HCT116 (cell line): ENCODE results near the gene ZNF3. TPM values are rescaled to one million over a fixed set of nuclear protein-coding genes. Genes with fewer than 3 reads are reported as not detected.

Experiments
- ATAC-seq: fragments of 200-7000 bp; cut with Tn5 transposase; 2 replicates; pipeline ENCODE4 v1.9.1; 2020; ENCODE audit warnings: mild to moderate bottlenecking, moderate library complexity
- BruUV-seq: library from RNA; stranded (reverse); fragments of 400-500 nt; replicated peaks from 2 replicates; lab custom pipeline; 2021; lab: Mats Ljungman, UMichigan
- CTCF ChIA-PET: fragments of 300-600 bp; sonication (Branson Sonifier 250); formaldehyde crosslinking; loops from one replicate; lab custom pipeline; 2021; ENCODE audit warnings: antibody characterized with exemption; lab: Charles Lee
- POLR2A ChIA-PET: fragments of 300-600, 350-600 bp; sonication (Branson Sonifier 250); formaldehyde crosslinking; loops from one replicate; lab custom pipeline; 2021; ENCODE audit warnings: antibody characterized with exemption; lab: Charles Lee
- RAD21 ChIA-PET, 2 experiments: fragments of 300-600 bp; sonication (Branson Sonifier 250); formaldehyde crosslinking; loops; one replicate each; lab custom pipeline; 2023; ENCODE audit warnings: low total read pairs in 2 of 2; ENCODE audit not compliant: uncharacterized antibody in 2 of 2, unreplicated experiment in 2 of 2, low non-redundant PET in 1 of 2; lab: Charles Lee
- DNase-seq: peaks from one replicate; pipeline ENCODE4 v3.0.0-alpha.2; 2010; ENCODE audit warnings: low read depth, low spot score
- H2AFZ ChIP-seq: fragments of 200-600 bp; shearing (Covaris generic), sonication (generic); 2 replicates; pipeline ENCODE4 v1.6.1; 2017; ENCODE audit warnings: low read depth, mixed run types, mixed read lengths, antibody characterized with exemption, low read length; ENCODE audit not compliant: poor library complexity, severe bottlenecking
- H3K27ac ChIP-seq: 2 replicates; pipeline ENCODE4 v1.5.1; 2012; ENCODE audit warnings: low read depth, low read length
- H3K27me3 ChIP-seq: fragments of 200-600 bp; sonication (generic); 2 replicates; pipeline ENCODE4 v1.6.1; 2016; ENCODE audit warnings: mixed run types, low read length, mixed read lengths; ENCODE audit not compliant: insufficient read depth
- H3K36me3 ChIP-seq, 2 experiments: fragments of 200-500 bp in 1 of 2; fragments of 200-600 bp in 1 of 2; sonication (Bioruptor generic) in 1 of 2; sonication (generic) in 1 of 2; 2 replicates each; pipeline versions ENCODE4 v1.5.1 to v1.6.1; 2014 to 2016; ENCODE audit warnings: low read length in 2 of 2, inconsistent platforms in 1 of 2, mixed read lengths in 1 of 2, mixed run types in 1 of 2; ENCODE audit not compliant: insufficient read depth in 2 of 2, control insufficient read depth in 1 of 2
- H3K4me1 ChIP-seq, 2 experiments: fragments of 200-600 bp in 1 of 2; sonication (generic) in 1 of 2; 2 replicates each; pipeline versions ENCODE4 v1.5.1 to v1.6.1; 2012 to 2017; ENCODE audit warnings: low read length in 2 of 2, inconsistent platforms in 1 of 2, mild to moderate bottlenecking in 1 of 2, mixed read lengths in 1 of 2, mixed run types in 1 of 2, moderate library complexity in 1 of 2; ENCODE audit not compliant: insufficient read depth in 2 of 2, control insufficient read depth in 1 of 2
- H3K4me2 ChIP-seq: fragments of 200-600 bp; sonication (generic); 2 replicates; pipeline ENCODE4 v1.6.1; 2017; ENCODE audit warnings: mixed run types, low read length, mixed read lengths
- H3K4me3 ChIP-seq, 2 experiments: fragments of 200-600 bp in 1 of 2; sonication (generic) in 1 of 2; replicated peaks in 1 of 2; 2 replicates each; pipeline ENCODE4 v1.5.1; 2011 to 2016; ENCODE audit warnings: low read length in 2 of 2, control low read depth in 1 of 2, low read depth in 1 of 2, mild to moderate bottlenecking in 1 of 2, mixed read lengths in 1 of 2, mixed run types in 1 of 2
- H3K79me2 ChIP-seq: fragments of 200-600 bp; sonication (generic); 2 replicates; pipeline ENCODE4 v1.6.1; 2017; ENCODE audit warnings: mild to moderate bottlenecking, mixed run types, low read length, moderate library complexity, mixed read lengths; ENCODE audit not compliant: insufficient read depth
- H3K9ac ChIP-seq: fragments of 200-600 bp; sonication (generic); 2 replicates; pipeline ENCODE4 v1.6.1; 2016; ENCODE audit warnings: low read length, mixed read lengths
- H3K9me2 ChIP-seq: fragments of 200-600 bp; sonication (generic), shearing (Covaris generic); 2 replicates; pipeline ENCODE4 v1.6.1; 2017; ENCODE audit warnings: mixed run types, mild to moderate bottlenecking, moderate library complexity; ENCODE audit not compliant: insufficient read depth
- H3K9me3 ChIP-seq, 2 experiments: fragments of 200-500 bp in 1 of 2; fragments of 200-600 bp in 1 of 2; sonication (Bioruptor generic) in 1 of 2; sonication (generic) in 1 of 2; 2 replicates each; pipeline ENCODE4 v1.6.1; 2014 to 2017; ENCODE audit warnings: low read length in 2 of 2, mixed read lengths in 2 of 2, inconsistent platforms in 1 of 2, low read depth in 1 of 2, mild to moderate bottlenecking in 1 of 2, mixed run types in 1 of 2, moderate library complexity in 1 of 2; ENCODE audit not compliant: control insufficient read depth in 1 of 2, insufficient read depth in 1 of 2
- H4K20me1 ChIP-seq: fragments of 200-600 bp; sonication (generic), shearing (Covaris generic); 2 replicates; pipeline ENCODE4 v1.6.1; 2017; ENCODE audit warnings: mixed run types, mild to moderate bottlenecking, moderate library complexity; ENCODE audit not compliant: insufficient read depth
- CBX3 ChIP-seq: IDR thresholded peaks from 2 replicates; pipeline ENCODE4 v1.6.1; 2012; ENCODE audit warnings: low read depth
- CEBPB ChIP-seq: IDR thresholded peaks from 2 replicates; pipeline ENCODE4 v1.6.1; 2012; ENCODE audit warnings: low read depth
- EGR1 ChIP-seq: IDR thresholded peaks from 2 replicates; pipeline ENCODE4 v1.6.1; 2012; ENCODE audit warnings: low read depth
- ELF1 ChIP-seq: IDR thresholded peaks from 2 replicates; pipeline ENCODE4 v1.6.1; 2012; ENCODE audit warnings: low read depth, borderline replicate concordance
- EZH2phosphoT487 ChIP-seq: fragments of 200-600 bp; IDR thresholded peaks from 2 replicates; pipeline ENCODE4 v1.6.1; 2018; ENCODE audit warnings: antibody characterized with exemption, borderline replicate concordance
- FOSL1 ChIP-seq: IDR thresholded peaks from 2 replicates; pipeline ENCODE4 v1.6.1; 2012; ENCODE audit warnings: low read depth
- JUND ChIP-seq: IDR thresholded peaks from 2 replicates; pipeline ENCODE4 v1.6.1; 2012
- POLR2A ChIP-seq: IDR thresholded peaks from 2 replicates; pipeline ENCODE4 v1.7.0; 2011; ENCODE audit warnings: borderline replicate concordance; ENCODE audit not compliant: insufficient read depth, insufficient read length; ENCODE audit errors: extremely low read depth
- POLR2AphosphoS5 ChIP-seq: IDR thresholded peaks from 2 replicates; pipeline ENCODE4 v1.6.1; 2011; ENCODE audit warnings: mild to moderate bottlenecking, low read depth, low read length, moderate library complexity
- RAD21 ChIP-seq: IDR thresholded peaks from 2 replicates; pipeline ENCODE4 v1.6.1; 2012; ENCODE audit warnings: low read depth, mild to moderate bottlenecking
- SIN3A ChIP-seq: IDR thresholded peaks from 2 replicates; pipeline ENCODE4 v1.6.1; 2012; ENCODE audit warnings: low read depth
- SP1 ChIP-seq: IDR thresholded peaks from 2 replicates; pipeline ENCODE4 v1.6.1; 2012; ENCODE audit warnings: low read depth
- SRF ChIP-seq: IDR thresholded peaks from 2 replicates; pipeline ENCODE4 v1.6.1; 2012; ENCODE audit warnings: low read depth
- TCF7L2 ChIP-seq: IDR thresholded peaks from 2 replicates; pipeline ENCODE4 v1.7.0; 2011; ENCODE audit warnings: borderline replicate concordance, inconsistent platforms; ENCODE audit not compliant: insufficient read depth, insufficient read length; ENCODE audit errors: extremely low read depth
- ZNF274 ChIP-seq: fragments of 200-500 bp; sonication (Bioruptor generic); IDR thresholded peaks from 2 replicates; pipeline ENCODE4 v1.6.1; 2014; ENCODE audit warnings: mild to moderate bottlenecking, low read depth, low read length, inconsistent platforms
- intact Hi-C: fragments of 100-400 bp; cut with micrococcal nuclease; formaldehyde crosslinking; loops from 2 replicates; pipeline ENCODE4 v1.10.0; 2022
- total RNA-seq: library from RNA; stranded (reverse); gene quantifications from one replicate; pipeline ENCODE4 v1.2.1, GENCODE V29; 2021; ENCODE audit not compliant: unreplicated experiment
- TF ChIP-seq, protein P1 (sequence below): IDR thresholded peaks from 2 replicates; pipeline ENCODE4 v1.6.1; 2012
- TF ChIP-seq, protein P2 (sequence below), 3 experiments: fragments of 200-600 bp in 1 of 3; sonication (generic) in 1 of 3; IDR thresholded peaks in 2 of 3; conservative IDR thresholded peaks in 1 of 3; 2 replicates each; pipeline ENCODE4 v1.5.1; 2012 to 2017; ENCODE audit warnings: low read depth in 2 of 3, low read length in 2 of 3, antibody characterized with exemption in 1 of 3, borderline replicate concordance in 1 of 3, control low read depth in 1 of 3, mild to moderate bottlenecking in 1 of 3, mixed read lengths in 1 of 3, mixed run types in 1 of 3, moderate library complexity in 1 of 3; ENCODE audit not compliant: insufficient read depth in 1 of 3
- TF ChIP-seq, protein P3 (sequence below): IDR thresholded peaks from 2 replicates; pipeline ENCODE4 v1.6.1; 2011; ENCODE audit warnings: mild to moderate bottlenecking, low read length, moderate library complexity; ENCODE audit not compliant: insufficient replicate concordance; ENCODE audit errors: extremely low read depth
- TF ChIP-seq, protein P4 (sequence below): IDR thresholded peaks from 2 replicates; pipeline ENCODE4 v1.6.1; 2012; ENCODE audit warnings: low read depth
- TF ChIP-seq, protein P5 (sequence below): IDR thresholded peaks from 2 replicates; pipeline ENCODE4 v1.6.1; 2012

ZNF3 gene
- total RNA-seq, 1 experiment from 2014 or later, result 28.2 TPM

DNA sequence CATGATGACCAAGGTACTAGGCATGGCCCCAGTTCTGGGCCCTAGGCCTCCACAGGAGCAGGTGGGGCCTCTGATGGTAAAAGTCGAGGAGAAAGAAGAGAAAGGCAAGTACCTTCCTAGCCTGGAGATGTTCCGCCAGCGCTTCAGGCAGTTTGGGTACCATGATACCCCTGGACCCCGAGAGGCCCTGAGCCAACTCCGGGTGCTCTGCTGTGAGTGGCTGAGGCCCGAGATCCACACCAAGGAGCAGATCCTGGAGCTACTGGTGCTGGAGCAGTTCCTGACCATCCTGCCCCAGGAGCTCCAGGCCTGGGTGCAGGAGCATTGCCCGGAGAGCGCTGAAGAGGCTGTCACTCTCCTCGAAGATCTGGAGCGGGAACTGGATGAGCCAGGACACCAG, 24.5 kb downstream of the ZNF3 start:
- no peaks in the 10 kb centered on the region for H4K20me1 ChIP-seq
- H2AFZ ChIP-seq, result no peak overlapping the region
- H3K9me3 ChIP-seq, result no peaks in the 10 kb centered on the region
- TF ChIP-seq JUND (no peak), EGR1 (no peak), ZNF274 (no peak), TCF7L2 (no peak), SIN3A (no peak), EZH2phosphoT487 (no peak), RAD21 (no peak), POLR2A (no peak), FOSL1 (no peak), SRF (no peak), POLR2AphosphoS5 (no peak), CBX3 (no peak), ELF1 (no peak), CEBPB (no peak), SP1 (no peak)
- TF ChIP-seq, protein P1, sequence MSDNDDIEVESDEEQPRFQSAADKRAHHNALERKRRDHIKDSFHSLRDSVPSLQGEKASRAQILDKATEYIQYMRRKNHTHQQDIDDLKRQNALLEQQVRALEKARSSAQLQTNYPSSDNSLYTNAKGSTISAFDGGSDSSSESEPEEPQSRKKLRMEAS, result no peak
- TF ChIP-seq, protein P2, sequence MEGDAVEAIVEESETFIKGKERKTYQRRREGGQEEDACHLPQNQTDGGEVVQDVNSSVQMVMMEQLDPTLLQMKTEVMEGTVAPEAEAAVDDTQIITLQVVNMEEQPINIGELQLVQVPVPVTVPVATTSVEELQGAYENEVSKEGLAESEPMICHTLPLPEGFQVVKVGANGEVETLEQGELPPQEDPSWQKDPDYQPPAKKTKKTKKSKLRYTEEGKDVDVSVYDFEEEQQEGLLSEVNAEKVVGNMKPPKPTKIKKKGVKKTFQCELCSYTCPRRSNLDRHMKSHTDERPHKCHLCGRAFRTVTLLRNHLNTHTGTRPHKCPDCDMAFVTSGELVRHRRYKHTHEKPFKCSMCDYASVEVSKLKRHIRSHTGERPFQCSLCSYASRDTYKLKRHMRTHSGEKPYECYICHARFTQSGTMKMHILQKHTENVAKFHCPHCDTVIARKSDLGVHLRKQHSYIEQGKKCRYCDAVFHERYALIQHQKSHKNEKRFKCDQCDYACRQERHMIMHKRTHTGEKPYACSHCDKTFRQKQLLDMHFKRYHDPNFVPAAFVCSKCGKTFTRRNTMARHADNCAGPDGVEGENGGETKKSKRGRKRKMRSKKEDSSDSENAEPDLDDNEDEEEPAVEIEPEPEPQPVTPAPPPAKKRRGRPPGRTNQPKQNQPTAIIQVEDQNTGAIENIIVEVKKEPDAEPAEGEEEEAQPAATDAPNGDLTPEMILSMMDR (IDR thresholded peaks at IDR 0.05 in 2 of 3, conservative IDR thresholded peaks at IDR 0.05 in 1 of 3; ENCODE audit: borderline replicate concordance in 1 of 3, insufficient read depth in 1 of 3, low read depth in 2 of 3, low read length in 2 of 3), result no peak
- TF ChIP-seq, protein P3, sequence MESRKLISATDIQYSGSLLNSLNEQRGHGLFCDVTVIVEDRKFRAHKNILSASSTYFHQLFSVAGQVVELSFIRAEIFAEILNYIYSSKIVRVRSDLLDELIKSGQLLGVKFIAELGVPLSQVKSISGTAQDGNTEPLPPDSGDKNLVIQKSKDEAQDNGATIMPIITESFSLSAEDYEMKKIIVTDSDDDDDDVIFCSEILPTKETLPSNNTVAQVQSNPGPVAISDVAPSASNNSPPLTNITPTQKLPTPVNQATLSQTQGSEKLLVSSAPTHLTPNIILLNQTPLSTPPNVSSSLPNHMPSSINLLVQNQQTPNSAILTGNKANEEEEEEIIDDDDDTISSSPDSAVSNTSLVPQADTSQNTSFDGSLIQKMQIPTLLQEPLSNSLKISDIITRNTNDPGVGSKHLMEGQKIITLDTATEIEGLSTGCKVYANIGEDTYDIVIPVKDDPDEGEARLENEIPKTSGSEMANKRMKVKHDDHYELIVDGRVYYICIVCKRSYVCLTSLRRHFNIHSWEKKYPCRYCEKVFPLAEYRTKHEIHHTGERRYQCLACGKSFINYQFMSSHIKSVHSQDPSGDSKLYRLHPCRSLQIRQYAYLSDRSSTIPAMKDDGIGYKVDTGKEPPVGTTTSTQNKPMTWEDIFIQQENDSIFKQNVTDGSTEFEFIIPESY, result no peak
- TF ChIP-seq, protein P4, sequence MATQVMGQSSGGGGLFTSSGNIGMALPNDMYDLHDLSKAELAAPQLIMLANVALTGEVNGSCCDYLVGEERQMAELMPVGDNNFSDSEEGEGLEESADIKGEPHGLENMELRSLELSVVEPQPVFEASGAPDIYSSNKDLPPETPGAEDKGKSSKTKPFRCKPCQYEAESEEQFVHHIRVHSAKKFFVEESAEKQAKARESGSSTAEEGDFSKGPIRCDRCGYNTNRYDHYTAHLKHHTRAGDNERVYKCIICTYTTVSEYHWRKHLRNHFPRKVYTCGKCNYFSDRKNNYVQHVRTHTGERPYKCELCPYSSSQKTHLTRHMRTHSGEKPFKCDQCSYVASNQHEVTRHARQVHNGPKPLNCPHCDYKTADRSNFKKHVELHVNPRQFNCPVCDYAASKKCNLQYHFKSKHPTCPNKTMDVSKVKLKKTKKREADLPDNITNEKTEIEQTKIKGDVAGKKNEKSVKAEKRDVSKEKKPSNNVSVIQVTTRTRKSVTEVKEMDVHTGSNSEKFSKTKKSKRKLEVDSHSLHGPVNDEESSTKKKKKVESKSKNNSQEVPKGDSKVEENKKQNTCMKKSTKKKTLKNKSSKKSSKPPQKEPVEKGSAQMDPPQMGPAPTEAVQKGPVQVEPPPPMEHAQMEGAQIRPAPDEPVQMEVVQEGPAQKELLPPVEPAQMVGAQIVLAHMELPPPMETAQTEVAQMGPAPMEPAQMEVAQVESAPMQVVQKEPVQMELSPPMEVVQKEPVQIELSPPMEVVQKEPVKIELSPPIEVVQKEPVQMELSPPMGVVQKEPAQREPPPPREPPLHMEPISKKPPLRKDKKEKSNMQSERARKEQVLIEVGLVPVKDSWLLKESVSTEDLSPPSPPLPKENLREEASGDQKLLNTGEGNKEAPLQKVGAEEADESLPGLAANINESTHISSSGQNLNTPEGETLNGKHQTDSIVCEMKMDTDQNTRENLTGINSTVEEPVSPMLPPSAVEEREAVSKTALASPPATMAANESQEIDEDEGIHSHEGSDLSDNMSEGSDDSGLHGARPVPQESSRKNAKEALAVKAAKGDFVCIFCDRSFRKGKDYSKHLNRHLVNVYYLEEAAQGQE, result no peak
- TF ChIP-seq, protein P5, sequence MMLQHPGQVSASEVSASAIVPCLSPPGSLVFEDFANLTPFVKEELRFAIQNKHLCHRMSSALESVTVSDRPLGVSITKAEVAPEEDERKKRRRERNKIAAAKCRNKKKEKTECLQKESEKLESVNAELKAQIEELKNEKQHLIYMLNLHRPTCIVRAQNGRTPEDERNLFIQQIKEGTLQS, result no peak
- CTCF ChIA-PET, result no interaction called here
- no peak overlapping the region for H3K27ac ChIP-seq
- TSS peak; percentile 11 for BruUV-seq
- no peaks in the 10 kb centered on the region for H3K9me2 ChIP-seq
- no peaks in the 10 kb centered on the region for H3K4me1 ChIP-seq
- H3K4me3 ChIP-seq, result no peak overlapping the region
- ATAC-seq (no peak), DNase-seq (no peak)
- intact Hi-C loops, result no loop called here
- POLR2A ChIA-PET, result no interaction called here
- no peaks in the 10 kb centered on the region for H3K27me3 ChIP-seq
- RAD21 ChIA-PET, result no interaction called here
- H3K9ac ChIP-seq, result no peak overlapping the region
- no peak overlapping the region for H3K4me2 ChIP-seq
- H3K79me2 ChIP-seq, result no peaks in the 10 kb centered on the region
- H3K36me3 ChIP-seq, result peaks cover 11 to 21% of the 10 kb centered on the region in 2 experiments; a peak in 3 of 4 replicates
